PFSK-1 (cell line): Measurements from ENCODE around the gene SYS1.

Experiments used
- FOXP2 ChIP-seq: optimal IDR thresholded peaks from 2 replicates; pipeline ENCODE3; 2011; ENCODE audit warnings: borderline replicate concordance, control low read depth, inconsistent platforms; ENCODE audit not compliant: insufficient read depth; ENCODE audit errors: extremely low read length, extremely low read depth
- POLR2AphosphoS5 ChIP-seq: IDR thresholded peaks from 2 replicates; pipeline ENCODE4 v1.6.1; 2012; ENCODE audit warnings: low read depth, mild to moderate bottlenecking, control low read depth, low read length, moderate library complexity
- REST ChIP-seq, 2 experiments: IDR thresholded peaks; 2 replicates each; pipeline versions ENCODE4 v1.6.1 to v1.8.0; 2011 to 2012; ENCODE audit warnings: low read depth in 2 of 2, low read length in 2 of 2, control low read depth in 1 of 2, inconsistent platforms in 1 of 2, mild to moderate bottlenecking in 1 of 2, moderate library complexity in 1 of 2; ENCODE audit not compliant: insufficient read depth in 1 of 2
- SIN3A ChIP-seq: IDR thresholded peaks from 2 replicates; pipeline ENCODE4 v1.6.1; 2012; ENCODE audit warnings: mild to moderate bottlenecking, low read length, moderate library complexity, borderline replicate concordance; ENCODE audit not compliant: insufficient read depth
- TAF1 ChIP-seq: IDR thresholded peaks from 2 replicates; pipeline ENCODE4 v1.6.1; 2012; ENCODE audit warnings: low read length, control low read depth, borderline replicate concordance; ENCODE audit not compliant: insufficient read depth

GRCh38 chr20:45374966-45375365, 12.0 kb downstream of the SYS1 start:
- no peak for TF ChIP-seq REST (IDR thresholded peaks at IDR 0.05; ENCODE audit: insufficient read depth in 1 of 2, low read depth in 2 of 2, low read length in 2 of 2)
- TF ChIP-seq POLR2AphosphoS5, result no peak
- TF ChIP-seq FOXP2, result no peak
- TF ChIP-seq TAF1, result no peak
- no peak for TF ChIP-seq SIN3A
